Muscle of leg (tissue), 11 donors: ENCODE measurements around the gene C15orf39. TPM values are rescaled to one million over a fixed set of nuclear protein-coding genes. Genes with fewer than 3 reads are reported as not detected.

Source experiments
- DNase-seq: peaks from one replicate; pipeline ENCODE4 v3.0.0; 2013
- H3K27ac ChIP-seq: one replicate; pipeline ENCODE4 v1.5.1; 2013; ENCODE audit warnings: mild to moderate bottlenecking, low read length, control low read depth
- H3K27me3 ChIP-seq: one replicate; pipeline ENCODE4 v1.6.1; 2013; ENCODE audit warnings: low read length; ENCODE audit not compliant: control insufficient read depth, insufficient read depth
- H3K36me3 ChIP-seq: one replicate; pipeline ENCODE4 v1.6.1; 2013; ENCODE audit warnings: low read length; ENCODE audit not compliant: control insufficient read depth, insufficient read depth
- H3K4me1 ChIP-seq: one replicate; pipeline ENCODE4 v1.6.1; 2013; ENCODE audit warnings: low read length; ENCODE audit not compliant: control insufficient read depth, insufficient read depth
- H3K4me3 ChIP-seq: one replicate; pipeline ENCODE4 v1.5.1; 2013; ENCODE audit warnings: low read length, control low read depth
- H3K9me3 ChIP-seq: replicated peaks from 2 replicates; pipeline ENCODE4 v1.6.1; 2013; ENCODE audit warnings: low read depth, low read length; ENCODE audit not compliant: control insufficient read depth
- WGBS: methylation state at CpG from one replicate; pipeline ENCODE4 v1.1.5; 2013; ENCODE audit warnings: missing lambda C conversion rate; ENCODE audit not compliant: insufficient coverage; 5-methylcytosine and 5-hydroxymethylcytosine counted together
- polyA plus RNA-seq, 8 donors: library from polyadenylated mRNA; unstranded; fragments of 120-200 nt; gene quantifications; one replicate each; pipeline versions ENCODE4 v1.2.1 to v1.2.3, GENCODE V29; 2013; ENCODE audit warnings: inconsistent platforms in 1 of 8, low replicate concordance in 1 of 8; ENCODE audit not compliant: insufficient read length in 8 of 8, insufficient read depth in 1 of 8
- total RNA-seq: library from RNA; stranded (reverse); fragments of 120-200 nt; gene quantifications from one replicate; pipeline ENCODE4 v1.2.4, GENCODE V29; 2013

Gene C15orf39
- total and polyA plus RNA-seq, 9 donors: 5.5 to 13.4 (median 11.2) TPM

DNA sequence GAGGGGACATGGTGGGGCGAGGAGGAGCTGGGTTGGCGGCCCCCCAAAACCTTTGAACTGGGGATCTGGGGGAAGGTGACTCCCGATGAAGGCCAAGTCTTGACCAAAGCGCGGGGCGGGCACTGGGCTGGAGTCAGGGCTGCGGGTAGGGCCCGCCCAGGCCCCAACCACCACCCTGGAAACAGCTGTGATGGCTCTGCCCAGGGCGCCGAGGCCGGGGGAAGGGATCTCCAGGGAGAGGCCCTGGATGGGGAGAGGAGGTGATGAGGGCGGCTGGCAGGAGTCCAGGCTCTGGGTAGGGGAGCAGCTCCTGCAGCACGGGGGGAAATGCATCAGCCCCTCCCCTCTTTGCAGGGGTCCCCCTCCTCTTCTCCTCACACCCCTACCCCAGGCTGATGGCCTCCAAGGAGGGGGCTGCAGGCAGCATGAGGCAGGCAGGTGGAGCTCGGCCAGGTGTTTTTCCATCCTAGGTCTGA is 5.9 kb upstream of the C15orf39 start:
- Histone ChIP-seq H3K27me3 (peaks cover 10% of the 10 kb centered on the region), H3K9me3 (peaks cover 4% of the 10 kb centered on the region), H3K36me3 (no peaks in the 10 kb centered on the region), H3K4me1 (peaks cover 19% of the 10 kb centered on the region), H3K4me3 (no peak overlapping the region), H3K27ac (no peak overlapping the region)
- no peak for DNase-seq
- 20% methylated on average over 6 of the region's 14 CpGs for WGBS

DNA sequence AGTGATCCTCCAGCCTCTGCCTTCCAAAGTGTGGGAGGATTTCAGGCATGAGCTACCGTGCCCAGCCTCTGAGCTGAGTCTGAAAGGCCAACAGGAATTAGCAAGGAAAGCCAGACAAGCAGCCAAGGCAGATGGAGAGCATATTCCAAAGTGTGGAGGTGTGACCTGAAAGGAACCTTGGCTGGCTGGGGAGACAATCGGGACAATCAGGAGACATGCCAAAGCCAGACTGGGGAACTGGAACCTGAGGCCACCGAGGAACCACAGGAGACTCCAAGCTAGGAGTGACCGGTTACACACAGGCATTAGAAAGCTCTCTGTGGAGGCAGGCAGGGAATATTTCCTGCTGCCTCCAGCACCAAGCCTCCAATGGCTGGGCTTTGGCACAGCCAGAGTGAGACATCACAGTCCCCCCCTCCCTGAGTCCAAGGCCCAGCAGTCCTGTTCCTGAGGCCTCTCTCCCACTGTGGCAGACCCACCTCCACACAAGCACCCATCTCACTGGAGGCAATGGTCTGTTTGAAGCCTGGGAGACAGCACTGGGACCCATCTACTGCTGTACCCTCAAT is 4.5 kb upstream of the C15orf39 start:
- H3K4me1 ChIP-seq: peaks cover 27% of the 10 kb centered on the region
- peaks cover 16% of the 10 kb centered on the region for H3K27me3 ChIP-seq
- WGBS: 39% methylated on average over 4 of the region's 4 CpGs
- H3K4me3 ChIP-seq: no peak overlapping the region
- DNase-seq: no peak
- no peak overlapping the region for H3K27ac ChIP-seq
- H3K9me3 ChIP-seq: no peaks in the 10 kb centered on the region
- no peaks in the 10 kb centered on the region for H3K36me3 ChIP-seq

- Histone ChIP-seq H3K4me3 (no peak overlapping the region), H3K4me1 (peaks cover 38% of the 10 kb centered on the region), H3K9me3 (no peaks in the 10 kb centered on the region), H3K27ac (no peak overlapping the region), H3K27me3 (peaks cover 16% of the 10 kb centered on the region), H3K36me3 (no peaks in the 10 kb centered on the region)
- no CpG with 5 or more reads among the region's 3 CpGs for WGBS
- DNase-seq: no peak
These were observed 2.9 kb upstream of the C15orf39 start for GRCh38 chr15:75198560-75199356.

DNA sequence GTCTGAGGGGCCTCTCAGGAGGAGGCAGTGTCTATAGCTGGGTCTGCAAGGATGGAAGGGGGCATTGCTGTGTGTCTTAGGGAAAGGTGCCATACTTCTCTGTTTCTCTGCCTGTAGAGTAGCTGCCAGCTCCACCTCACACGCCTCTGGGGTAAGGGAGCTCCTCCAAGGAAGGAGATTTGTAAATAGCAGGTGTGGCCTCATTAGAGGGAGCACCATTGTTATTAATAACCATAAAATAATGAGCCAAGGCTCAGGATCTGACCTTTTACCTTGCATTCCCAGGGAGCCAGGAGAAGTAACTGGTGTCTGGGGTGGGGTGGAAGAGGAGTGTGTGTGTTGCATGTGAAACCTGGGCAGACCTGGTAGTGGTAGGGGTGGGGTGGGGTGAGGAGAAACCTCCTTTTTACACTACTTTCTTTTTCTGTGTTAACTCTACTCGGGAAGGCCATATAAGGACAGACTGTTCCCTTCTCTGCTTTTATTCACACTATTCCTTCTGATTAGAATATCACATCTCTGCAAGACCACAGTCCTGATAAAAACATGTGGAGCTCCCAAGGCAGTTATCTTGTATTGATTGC is 2.2 kb upstream of the C15orf39 start:
- Histone ChIP-seq H3K9me3 (no peaks in the 10 kb centered on the region), H3K4me1 (peaks cover 45% of the 10 kb centered on the region), H3K36me3 (no peaks in the 10 kb centered on the region), H3K27ac (no peak overlapping the region), H3K4me3 (no peak overlapping the region), H3K27me3 (peaks cover 16% of the 10 kb centered on the region)
- no peak for DNase-seq
- WGBS: no CpG with 5 or more reads among the region's 2 CpGs

GRCh38 chr15:75200391-75200764 is 1.3 kb upstream of the C15orf39 start:
- no peak for DNase-seq
- Histone ChIP-seq H3K27ac (no peak overlapping the region), H3K9me3 (no peaks in the 10 kb centered on the region), H3K4me1 (peaks cover 49% of the 10 kb centered on the region), H3K36me3 (no peaks in the 10 kb centered on the region), H3K27me3 (peaks cover 16% of the 10 kb centered on the region), H3K4me3 (no peak overlapping the region)
- no CpG with 5 or more reads among the region's 11 CpGs for WGBS

GRCh38 chr15:75200765-75201615 is 692 bp upstream of the C15orf39 start:
- 5% methylated on average over 14 of the region's 21 CpGs for WGBS
- Histone ChIP-seq H3K27ac (no peak overlapping the region), H3K9me3 (no peaks in the 10 kb centered on the region), H3K4me1 (peaks cover 42% of the 10 kb centered on the region), H3K27me3 (peaks cover 16% of the 10 kb centered on the region), H3K36me3 (peaks cover 4% of the 10 kb centered on the region), H3K4me3 (peak overlapping the region; percentile 93)
- no peak for DNase-seq

- H3K27me3 ChIP-seq: peaks cover 16% of the 10 kb centered on the region
- peak overlapping the region; percentile 93 for H3K4me3 ChIP-seq
- peaks cover 39% of the 10 kb centered on the region for H3K4me1 ChIP-seq
- peak overlapping the region; percentile 85 for H3K27ac ChIP-seq
- no peaks in the 10 kb centered on the region for H3K9me3 ChIP-seq
- H3K36me3 ChIP-seq: peaks cover 17% of the 10 kb centered on the region
- DNase-seq: peak; percentile 87
- under 1% methylated on average over 67 of the region's 71 CpGs for WGBS
These were observed 752 bp downstream of the C15orf39 start for GRCh38 chr15:75202251-75203016.

- H3K27ac ChIP-seq: peak overlapping the region; percentile 85
- H3K36me3 ChIP-seq: peaks cover 26% of the 10 kb centered on the region
- WGBS: 0% methylated on average over 11 of the region's 18 CpGs
- peaks cover 39% of the 10 kb centered on the region for H3K4me1 ChIP-seq
- peak; percentile 33 for DNase-seq
- peak overlapping the region; percentile 93 for H3K4me3 ChIP-seq
- H3K27me3 ChIP-seq: peaks cover 16% of the 10 kb centered on the region
- no peaks in the 10 kb centered on the region for H3K9me3 ChIP-seq
These were observed 1.6 kb downstream of the C15orf39 start for GRCh38 chr15:75203017-75203907.

DNA sequence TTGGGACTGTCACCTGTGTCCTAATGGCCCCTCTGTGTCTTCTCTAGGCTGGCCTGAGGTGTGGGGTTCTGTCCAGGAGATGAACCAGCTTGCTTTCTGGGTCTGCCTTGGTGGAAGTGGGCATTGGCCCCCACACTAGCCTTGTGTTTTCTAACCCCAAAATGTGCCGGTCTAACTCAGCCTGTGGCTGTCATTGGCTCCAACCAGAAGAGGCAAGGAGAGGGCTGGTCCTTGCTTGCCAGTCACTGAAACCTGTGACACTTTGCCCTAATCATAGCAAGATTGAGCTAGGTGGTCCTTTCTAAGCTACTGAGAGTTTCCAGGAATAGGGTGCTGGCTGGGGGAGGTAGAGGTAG is 2.2 kb downstream of the C15orf39 start:
- Histone ChIP-seq H3K4me3 (peak overlapping the region; percentile 93), H3K36me3 (peaks cover 32% of the 10 kb centered on the region), H3K9me3 (no peaks in the 10 kb centered on the region), H3K4me1 (peaks cover 39% of the 10 kb centered on the region), H3K27ac (peak overlapping the region; percentile 29), H3K27me3 (peaks cover 16% of the 10 kb centered on the region)
- WGBS: 45% methylated on average over 1 of the region's 1 CpG
- DNase-seq: no peak
